Right renal cortex interstitium (tissue), 3 donors: Measurements from ENCODE around the gene LRMDA. TPM values are rescaled to one million over a fixed set of nuclear protein-coding genes. Genes with fewer than 3 reads are reported as not detected.
A peak's percentile ranks its signal among the peaks of the same experiment; 100 is the strongest.
"Not testable (repeated sequence)": the region's sequence is repeated elsewhere in the genome, so short reads cannot be mapped to it uniquely, and the experiment has no call there.

ENCODE experiments used
- DNase-seq, 3 donors: peaks; one replicate each; pipeline ENCODE4 v3.0.0-alpha.2; 2013; ENCODE audit warnings: low read depth in 3 of 3, low spot score in 2 of 3
- polyA plus RNA-seq, 3 donors: library from polyadenylated mRNA; unstranded; fragments of 120-200 nt; gene quantifications; one replicate each; pipeline ENCODE4 v1.2.1, GENCODE V29; 2013; ENCODE audit not compliant: insufficient read length in 3 of 3

Gene LRMDA
- polyA plus RNA-seq, 3 donors = 20.9 to 21.7 (median 21.2) TPM

- no peak for DNase-seq
These were observed 173.7 kb downstream of the LRMDA start for GRCh38 chr10:75605096-75605495.

- not testable (repeated sequence) for DNase-seq
These were observed 174.4 kb downstream of the LRMDA start for GRCh38 chr10:75605795-75606194.

GRCh38 chr10:75606203-75606779, 174.9 kb downstream of the LRMDA start:
- no peak for DNase-seq

- DNase-seq = no peak
These were observed 176.2 kb downstream of the LRMDA start for GRCh38 chr10:75607576-75607975.

GRCh38 chr10:75610183-75610582, 178.8 kb downstream of the LRMDA start:
- no peak for DNase-seq

- DNase-seq = no peak
These were observed 180.0 kb downstream of the LRMDA start for GRCh38 chr10:75611172-75611992.

GRCh38 chr10:75611993-75612372, 180.6 kb downstream of the LRMDA start:
- no peak for DNase-seq

- DNase-seq = no peak
These were observed 181.7 kb downstream of the LRMDA start for GRCh38 chr10:75612904-75613684.

- DNase-seq = peak in 1 of 3 donors; percentile 69
These were observed 182.5 kb downstream of the LRMDA start for GRCh38 chr10:75613685-75614504.

- no peak for DNase-seq
These were observed 184.7 kb downstream of the LRMDA start for GRCh38 chr10:75616076-75616475.

GRCh38 chr10:75616874-75617478, 185.6 kb downstream of the LRMDA start:
- no peak for DNase-seq

- no peak for DNase-seq
These were observed 186.2 kb downstream of the LRMDA start for GRCh38 chr10:75617485-75618155.

GRCh38 chr10:75619635-75620034, 188.2 kb downstream of the LRMDA start:
- DNase-seq = no peak

- no peak for DNase-seq
These were observed 188.9 kb downstream of the LRMDA start for GRCh38 chr10:75620356-75620755.

- not testable (repeated sequence) for DNase-seq
These were observed 189.6 kb downstream of the LRMDA start for GRCh38 chr10:75621003-75621402.

- no peak for DNase-seq
These were observed 191.1 kb downstream of the LRMDA start for GRCh38 chr10:75622503-75622902.

GRCh38 chr10:75623310-75624093, 192.1 kb downstream of the LRMDA start:
- no peak for DNase-seq

GRCh38 chr10:75624638-75625037, 193.2 kb downstream of the LRMDA start:
- no peak for DNase-seq

GRCh38 chr10:75630746-75631145, 199.3 kb downstream of the LRMDA start:
- no peak for DNase-seq
